ENCODE results near the gene SCMH1.

SCMH1 gene

GRCh38 chr1:41003640-41004220, 238.4 kb downstream of the SCMH1 start:
- DNase-seq (ENCODE audit: low read depth in 2 of 2) = peak; percentile 66 to 74

GRCh38 chr1:41003127-41003639, 238.9 kb downstream of the SCMH1 start:
- DNase-seq (ENCODE audit: low read depth in 2 of 2) = no peak

GRCh38 chr1:40998668-40999067, 243.4 kb downstream of the SCMH1 start:
- no peak for DNase-seq (ENCODE audit: low read depth in 2 of 2)

GRCh38 chr1:40997096-40997495, 245.0 kb downstream of the SCMH1 start:
- DNase-seq (ENCODE audit: low read depth in 2 of 2) = no peak

GRCh38 chr1:40989066-40989465, 253.0 kb downstream of the SCMH1 start:
- no peak for DNase-seq (ENCODE audit: low read depth in 2 of 2)

- DNase-seq (ENCODE audit: low read depth in 2 of 2) = no peak
These were observed 253.8 kb downstream of the SCMH1 start for GRCh38 chr1:40988280-40988679.

- no peak for DNase-seq (ENCODE audit: low read depth in 2 of 2)
These were observed 254.4 kb downstream of the SCMH1 start for GRCh38 chr1:40987439-40988276.

- DNase-seq (ENCODE audit: low read depth in 2 of 2) = no peak
These were observed 255.2 kb downstream of the SCMH1 start for GRCh38 chr1:40986956-40987355.

GRCh38 chr1:40986328-40986783, 255.8 kb downstream of the SCMH1 start:
- DNase-seq (ENCODE audit: low read depth in 2 of 2) = no peak

- DNase-seq (ENCODE audit: low read depth in 2 of 2) = no peak
These were observed 256.2 kb downstream of the SCMH1 start for GRCh38 chr1:40985875-40986274.

- DNase-seq (ENCODE audit: low read depth in 2 of 2) = no peak
These were observed 256.9 kb downstream of the SCMH1 start for GRCh38 chr1:40985161-40985560.

GRCh38 chr1:40984531-40984930, 257.6 kb downstream of the SCMH1 start:
- DNase-seq (ENCODE audit: low read depth in 2 of 2) = no peak

- no peak for DNase-seq (ENCODE audit: low read depth in 2 of 2)
These were observed 258.0 kb downstream of the SCMH1 start for GRCh38 chr1:40984066-40984465.

GRCh38 chr1:40983286-40983685, 258.8 kb downstream of the SCMH1 start:
- DNase-seq (ENCODE audit: low read depth in 2 of 2) = no peak

- no peak for DNase-seq (ENCODE audit: low read depth in 2 of 2)
These were observed 259.4 kb downstream of the SCMH1 start for GRCh38 chr1:40982721-40983120.

GRCh38 chr1:40981691-40982448, 260.2 kb downstream of the SCMH1 start:
- DNase-seq (ENCODE audit: low read depth in 2 of 2) = no peak

- peak; percentile 13 to 22 for DNase-seq (ENCODE audit: low read depth in 2 of 2)
These were observed 261.5 kb downstream of the SCMH1 start for GRCh38 chr1:40980453-40981121.

- no peak for DNase-seq (ENCODE audit: low read depth in 2 of 2)
These were observed 262.0 kb downstream of the SCMH1 start for GRCh38 chr1:40980068-40980452.

GRCh38 chr1:40979241-40980067, 262.7 kb downstream of the SCMH1 start, which contains the start of gene CTPS1:
TSS of gene CTPS1 (plus strand) at chr1:40979696. CDS start at chr1:40983291, 3,595 bp downstream.
- DNase-seq (ENCODE audit: low read depth in 2 of 2) = peak; percentile 92 to 93

GRCh38 chr1:40978886-40979240, 263.2 kb downstream of the SCMH1 start:
- no peak for DNase-seq (ENCODE audit: low read depth in 2 of 2)

GRCh38 chr1:40977716-40978115, 264.4 kb downstream of the SCMH1 start:
- no peak for DNase-seq (ENCODE audit: low read depth in 2 of 2)

Measured in stimulated activated CD8-positive, alpha-beta memory T cell treated with anti-CD3 and anti-CD28 coated beads, Interleukin-2, amount 100 ng/mL, for 1 hour (primary cell).